Measurements from ENCODE around the gene GLRX5. TPM values are rescaled to one million over a fixed set of nuclear protein-coding genes. Genes with fewer than 3 reads are reported as not detected.

The GLRX5 gene
- total RNA-seq, 1 donor from 2014 or later = 85.0 TPM

Other genes with a start within 250 kb of the GLRX5 start
- gene CLMN, start 215.1 kb upstream of the GLRX5 start, total RNA-seq = 3.7 TPM
- gene SYNE3, start 18.4 kb upstream of the GLRX5 start, total RNA-seq = 11.3 TPM
- not detected for gene TCL1B, start 151.4 kb downstream of the GLRX5 start, total RNA-seq
- gene TCL1A, start 179.1 kb downstream of the GLRX5 start, total RNA-seq = not detected

Data from left ventricle myocardium inferior (tissue), 1 donor.